Gastroesophageal sphincter (tissue), 3 donors: ENCODE results near the gene FOSL1.

Experiments
- CTCF ChIP-seq, 4 experiments: fragments of 200-600 bp in 2 of 4; fragments of 450-650 bp in 2 of 4; sonication (generic) in 1 of 4; IDR thresholded peaks; one replicate each; pipeline ENCODE4 v1.5.1; 2017 to 2019; ENCODE audit warnings: antibody characterized with exemption in 4 of 4, mild to moderate bottlenecking in 2 of 4, moderate library complexity in 2 of 4
- EP300 ChIP-seq: sonication (generic); formaldehyde crosslinking; IDR thresholded peaks from one replicate; pipeline ENCODE4 v1.6.1; 2017; ENCODE audit warnings: antibody characterized with exemption, mild to moderate bottlenecking
- POLR2A ChIP-seq, 2 donors: fragments of 450-650 bp; IDR thresholded peaks; one replicate each; pipeline ENCODE4 v1.6.1; 2017; ENCODE audit warnings: antibody characterized with exemption in 2 of 2, mild to moderate bottlenecking in 2 of 2, moderate library complexity in 1 of 2

GRCh38 chr11:65917434-65918210 lies 17.4 kb upstream of the FOSL1 start:
- TF ChIP-seq CTCF (IDR thresholded peaks at IDR 0.05) (no peak), POLR2A (IDR thresholded peaks at IDR 0.05) (no peak), EP300 (no peak)
